AG09309 (cell line): Measurements from ENCODE around the gene PCDHGA1.

ENCODE experiments used
- DNase-seq: peaks from one replicate; pipeline ENCODE4 v3.0.0-alpha.2; 2010; ENCODE audit warnings: low read depth
- H3K4me3 ChIP-seq: 2 replicates; pipeline ENCODE4 v1.5.1; 2011; ENCODE audit warnings: mild to moderate bottlenecking, low read depth, low read length, moderate library complexity; ENCODE audit not compliant: control insufficient read depth
- CTCF ChIP-seq: IDR thresholded peaks from 2 replicates; pipeline ENCODE4 v1.5.1; 2011; ENCODE audit warnings: mild to moderate bottlenecking, low read depth, low read length, inconsistent platforms; ENCODE audit not compliant: insufficient read depth, control insufficient read depth; ENCODE audit errors: missing control alignments

Gene PCDHGA1

GRCh38 chr5:141484310-141484640 lies 154.0 kb downstream of the PCDHGA1 start:
- DNase-seq = no peak
- H3K4me3 ChIP-seq = no peak overlapping the region
- no peak for TF ChIP-seq CTCF

- no peak for TF ChIP-seq CTCF
- no peak within 1 kb of the TSS for H3K4me3 ChIP-seq
- DNase-seq = no peak
These were observed 154.5 kb downstream of the PCDHGA1 start, which contains the start of gene PCDHGC4 for GRCh38 chr5:141484641-141485311. Gene PCDHGC4 (plus strand): TSS chr5:141485030. CDS start chr5:141485174, 144 bp downstream.

- H3K4me3 ChIP-seq = no peak overlapping the region
- DNase-seq = no peak
- no peak for TF ChIP-seq CTCF
These were observed 155.2 kb downstream of the PCDHGA1 start for GRCh38 chr5:141485321-141486055.

GRCh38 chr5:141486091-141486490 lies 155.8 kb downstream of the PCDHGA1 start:
- no peak for DNase-seq
- TF ChIP-seq CTCF = no peak
- H3K4me3 ChIP-seq = no peak overlapping the region

- H3K4me3 ChIP-seq = no peak overlapping the region
- no peak for TF ChIP-seq CTCF
- no peak for DNase-seq
These were observed 156.8 kb downstream of the PCDHGA1 start for GRCh38 chr5:141487131-141487530.

GRCh38 chr5:141488591-141489561 lies 158.6 kb downstream of the PCDHGA1 start, which contains the start of gene PCDHGC5:
Gene PCDHGC5 (plus strand): TSS chr5:141489081. CDS start chr5:141489241, 160 bp downstream.
- DNase-seq = peak; percentile 64
- no peak for TF ChIP-seq CTCF
- peak within 1 kb of the TSS; percentile 4 for H3K4me3 ChIP-seq
